ENCODE results near the gene LRP5. TPM values are rescaled to one million over a fixed set of nuclear protein-coding genes. Genes with fewer than 3 reads are reported as not detected.
"Not testable (repeated sequence)": the region's sequence is repeated elsewhere in the genome, so short reads cannot be mapped to it uniquely, and the experiment has no call there.

LRP5 gene
- total RNA-seq, 2 experiments from 2014 or later, result 10.5 to 15.3 TPM

GRCh38 chr11:68457898-68458249 lies 145.5 kb downstream of the LRP5 start:
- Mint-ChIP-seq H3K9me3 (no peaks in the 10 kb centered on the region), H3K27me3 (no peaks in the 10 kb centered on the region), H3K36me3 (ENCODE audit: low read depth) (peaks cover 12% of the 10 kb centered on the region), H3K27ac (no peak overlapping the region), H3K4me3 (no peak overlapping the region), H3K4me1 (ENCODE audit: low read depth) (peaks cover 9% of the 10 kb centered on the region)
- ATAC-seq, result no peak
- ChIA-PET CTCF (interaction anchor here (1.4 kb wide), 1 partner anchor 127 kb away, joined by 3 read pairs; no protein-coding TSS in a partner anchor), POLR2A (no interaction called here)
- intact Hi-C loops (cut with micrococcal nuclease), result no loop called here
- no peak for TF ChIP-seq CTCF (IDR thresholded peaks at IDR 0.05)
- no peak for DNase-seq

- POLR2A ChIA-PET, result interaction anchor here (0.8 kb wide), 1 partner anchor 70 kb away, joined by 3 read pairs; no protein-coding TSS in a partner anchor
- CTCF ChIA-PET, result interaction anchor here (1.4 kb wide), 1 partner anchor 126 kb away, joined by 3 read pairs; no protein-coding TSS in a partner anchor
- intact Hi-C loops (cut with micrococcal nuclease); ATAC-seq; H3K4me3 Mint-ChIP-seq; H3K27ac Mint-ChIP-seq; H3K9me3 Mint-ChIP-seq; H3K27me3 Mint-ChIP-seq; DNase-seq: not testable (repeated sequence)
- Mint-ChIP-seq H3K36me3 (ENCODE audit: low read depth) (peaks cover 12% of the 10 kb centered on the region), H3K4me1 (ENCODE audit: low read depth) (peaks cover 11% of the 10 kb centered on the region)
Observed at GRCh38 chr11:68458340-68458739, 145.9 kb downstream of the LRP5 start.

GRCh38 chr11:68459886-68460740 lies 147.7 kb downstream of the LRP5 start:
- ATAC-seq (peak; percentile 92), DNase-seq (peak; percentile 97)
- peaks cover 26% of the 10 kb centered on the region for H3K4me1 Mint-ChIP-seq (ENCODE audit: low read depth)
- H3K27ac Mint-ChIP-seq, result peak overlapping the region; percentile 94
- no peaks in the 10 kb centered on the region for H3K27me3 Mint-ChIP-seq
- H3K36me3 Mint-ChIP-seq (ENCODE audit: low read depth), result peaks cover 25% of the 10 kb centered on the region
- H3K4me3 Mint-ChIP-seq, result peak overlapping the region; percentile 85
- ChIA-PET POLR2A (interaction anchor here (0.6 to 0.7 kb wide), 2 partner anchors 853 to 878 kb away, joined by 3 read pairs; no protein-coding TSS in a partner anchor), CTCF (no interaction called here)
- H3K9me3 Mint-ChIP-seq, result no peaks in the 10 kb centered on the region
- intact Hi-C loops (cut with micrococcal nuclease), result no loop called here
- TF ChIP-seq CTCF (IDR thresholded peaks at IDR 0.05), result no peak

GRCh38 chr11:68460741-68461574 lies 148.6 kb downstream of the LRP5 start, which contains the start of gene PPP6R3:
Gene PPP6R3, plus strand, starts transcription at chr11:68460752. Its CDS starts 76,913 bp downstream, at chr11:68537665.
- Mint-ChIP-seq H3K9me3 (no peaks in the 10 kb centered on the region), H3K27ac (peak within 1 kb of the TSS; percentile 94), H3K4me1 (ENCODE audit: low read depth) (peaks cover 34% of the 10 kb centered on the region), H3K4me3 (peak within 1 kb of the TSS; percentile 85), H3K27me3 (no peaks in the 10 kb centered on the region), H3K36me3 (ENCODE audit: low read depth) (peaks cover 27% of the 10 kb centered on the region)
- peak; percentile 10 for ATAC-seq
- DNase-seq, result no peak
- TF ChIP-seq CTCF (IDR thresholded peaks at IDR 0.05), result no peak
- intact Hi-C loops (cut with micrococcal nuclease), result no loop called here
- CTCF ChIA-PET, result interaction anchor here (1.2 kb wide), 1 partner anchor 123 kb away, joined by 4 read pairs; no protein-coding TSS in a partner anchor
- POLR2A ChIA-PET, result interaction anchor here (0.7 to 2.0 kb wide), 2 partner anchors 10 to 879 kb away, joined by 3 to 6 read pairs; no protein-coding TSS in a partner anchor

GRCh38 chr11:68461575-68461917 lies 149.2 kb downstream of the LRP5 start:
- Mint-ChIP-seq H3K27me3 (no peaks in the 10 kb centered on the region), H3K9me3 (no peaks in the 10 kb centered on the region), H3K36me3 (ENCODE audit: low read depth) (peaks cover 29% of the 10 kb centered on the region), H3K27ac (peak overlapping the region; percentile 87), H3K4me1 (ENCODE audit: low read depth) (peaks cover 36% of the 10 kb centered on the region), H3K4me3 (peak overlapping the region; percentile 85)
- ChIA-PET POLR2A (interaction anchor here (2.0 kb wide), 1 partner anchor 10 kb away, joined by 6 read pairs; no protein-coding TSS in a partner anchor), CTCF (interaction anchor here (1.2 to 1.4 kb wide), 2 partner anchors 45 to 123 kb away, joined by 3 to 4 read pairs; no protein-coding TSS in a partner anchor)
- DNase-seq (peak; percentile 19), ATAC-seq (no peak)
- intact Hi-C loops (cut with micrococcal nuclease), result no loop called here
- TF ChIP-seq CTCF (IDR thresholded peaks at IDR 0.05), result no peak
